ENCODE measurements around the gene WDR49.
A peak's percentile ranks its signal among the peaks of the same experiment; 100 is the strongest.

Gene WDR49

DNA sequence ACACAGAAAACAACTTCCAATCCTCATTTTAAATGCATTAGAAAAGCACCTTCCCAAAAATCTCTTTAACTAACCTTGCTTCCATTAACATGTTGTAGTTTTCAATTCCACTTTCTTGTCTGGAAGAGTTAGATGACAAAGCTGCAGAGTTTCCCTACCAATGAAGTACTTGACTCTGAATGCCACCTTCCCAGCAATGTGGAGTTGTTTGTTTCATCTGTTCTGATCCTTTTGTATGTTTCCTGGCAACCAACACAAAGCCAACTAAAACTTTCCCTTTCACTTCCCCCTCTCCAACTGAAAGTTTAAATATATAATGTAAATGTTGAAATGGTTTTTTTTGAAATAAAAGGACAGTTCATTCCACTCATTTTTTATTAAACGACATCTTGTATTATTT lies at the start of gene WDR49:
Gene WDR49 (minus strand): TSS at position 183 of the 400 bp plus-strand sequence. CDS start 517 bp downstream, outside the sequence.
- DNase-seq (ENCODE audit: low spot score): no peak

DNA sequence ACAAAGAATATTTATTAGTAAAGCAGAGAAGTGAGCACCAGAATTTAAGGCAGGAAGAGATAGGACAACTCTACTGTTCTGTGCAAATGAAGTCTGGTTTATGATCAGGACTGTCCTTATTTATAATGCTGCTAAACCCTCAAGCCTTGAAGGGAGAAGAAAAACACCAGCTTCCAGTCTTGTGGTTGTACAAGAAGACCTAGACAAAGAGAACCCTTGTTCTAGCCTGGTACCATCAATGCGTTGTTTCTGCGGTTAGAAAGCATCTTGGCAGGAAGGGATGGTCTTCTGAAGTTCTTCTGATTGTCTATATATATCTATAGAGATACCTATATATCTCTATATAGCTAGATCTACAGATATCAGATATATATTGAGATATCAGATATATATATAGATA lies 47.2 kb upstream of the WDR49 start:
- DNase-seq (ENCODE audit: low spot score): no peak

DNA sequence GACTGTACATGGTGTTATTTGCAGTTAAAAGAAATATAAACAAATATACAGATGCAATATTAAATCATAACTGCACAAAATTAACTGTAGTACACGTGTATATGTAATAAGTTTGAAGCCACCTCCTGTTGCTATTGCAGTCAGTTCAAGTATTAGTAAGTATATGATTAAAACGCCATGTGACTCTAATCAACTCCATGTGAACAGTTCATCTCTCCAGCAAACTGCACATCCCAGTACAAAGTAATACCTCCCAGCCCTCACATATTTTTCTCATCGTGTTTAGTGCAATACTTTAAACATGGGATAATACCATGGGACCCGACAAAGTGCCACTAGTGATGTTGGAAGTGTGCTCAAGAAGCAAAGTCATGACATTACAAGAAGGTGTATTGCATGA lies 46.3 kb upstream of the WDR49 start:
- DNase-seq (ENCODE audit: low spot score): no peak

DNA sequence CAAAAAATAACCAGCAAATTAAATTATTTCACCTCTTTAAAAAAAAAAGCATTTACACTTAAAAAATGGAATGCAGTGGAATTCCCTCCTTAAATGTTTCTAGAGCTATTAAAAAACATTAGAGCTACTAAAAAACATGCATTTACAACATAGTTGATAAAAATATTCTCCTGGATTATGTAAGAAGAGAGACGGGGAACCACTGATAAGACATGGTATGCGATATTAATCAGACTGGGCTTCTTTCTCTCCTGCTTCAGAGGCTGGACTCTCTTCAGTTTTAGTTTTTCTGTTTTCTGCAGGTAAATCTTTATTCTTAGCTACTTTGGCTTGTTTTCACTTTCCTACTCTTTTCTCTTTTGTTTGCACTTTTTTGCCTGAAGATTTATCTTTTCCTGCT lies 40.4 kb upstream of the WDR49 start:
- DNase-seq (ENCODE audit: low spot score): no peak

DNA sequence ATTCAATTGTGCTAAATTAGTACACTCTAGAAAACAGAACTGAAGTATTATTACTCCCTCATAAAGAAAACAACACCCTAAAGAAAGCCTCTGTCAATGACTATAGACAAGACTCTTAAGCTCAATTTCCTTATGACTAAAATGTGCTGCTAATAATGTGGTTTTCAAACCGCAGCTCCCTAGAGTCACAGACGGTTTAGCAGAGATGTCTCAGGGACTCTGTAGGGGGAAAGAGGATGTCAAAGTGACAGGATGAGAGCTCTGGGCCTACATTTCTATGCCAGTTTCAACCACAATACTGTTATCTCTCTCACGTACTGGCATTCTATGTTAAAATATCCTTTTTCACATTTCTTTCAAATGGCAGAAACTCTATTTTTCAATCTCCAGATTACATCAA lies 37.6 kb upstream of the WDR49 start:
- no peak for DNase-seq (ENCODE audit: low spot score)

DNA sequence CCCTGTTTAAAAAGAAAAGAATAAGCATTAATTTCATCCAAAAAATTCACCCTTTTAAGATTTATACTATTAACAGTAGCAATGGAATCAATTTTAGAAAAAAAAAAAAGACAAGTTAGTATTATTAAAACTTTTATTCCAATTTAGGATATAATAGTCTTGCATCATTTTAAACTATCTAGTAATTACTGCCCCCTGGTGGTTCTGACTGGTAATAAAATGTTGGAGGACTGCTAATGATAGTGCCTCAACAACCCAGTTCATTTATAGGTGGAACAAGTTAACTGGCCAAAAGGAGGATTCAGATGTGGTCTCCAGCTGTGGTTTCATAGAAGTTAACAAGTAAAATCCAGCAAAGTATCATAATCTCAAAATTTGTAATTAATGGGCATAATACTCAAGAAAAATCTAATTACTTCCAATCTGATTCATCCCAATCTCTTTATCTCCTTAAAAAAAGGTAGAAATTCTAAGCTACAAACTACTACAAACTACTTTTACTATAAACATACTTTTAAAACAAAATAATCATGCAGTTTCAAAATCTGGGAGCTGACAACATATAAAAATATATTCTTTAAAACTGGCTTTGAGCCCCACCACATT lies 30.7 kb upstream of the WDR49 start:
- DNase-seq (ENCODE audit: low spot score): peak; percentile 65

DNA sequence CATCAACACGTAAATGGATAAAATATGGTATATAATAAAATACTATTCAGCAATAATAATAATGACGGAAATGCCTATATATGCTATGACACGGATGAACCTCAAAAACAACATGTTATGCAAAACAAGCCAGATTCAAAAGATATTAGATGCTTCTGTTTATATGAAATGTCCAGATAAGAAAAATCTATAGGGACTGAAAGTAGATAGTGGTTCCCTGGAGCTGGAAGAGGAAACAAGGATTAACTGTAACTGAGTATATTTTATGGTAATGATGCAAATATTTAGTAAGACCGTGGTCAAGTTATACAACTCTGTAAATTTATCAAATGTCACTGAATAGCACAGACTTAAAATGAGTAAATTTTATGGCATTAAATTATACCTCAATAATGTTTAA lies 25.8 kb upstream of the WDR49 start:
- no peak for DNase-seq (ENCODE audit: low spot score)

DNA sequence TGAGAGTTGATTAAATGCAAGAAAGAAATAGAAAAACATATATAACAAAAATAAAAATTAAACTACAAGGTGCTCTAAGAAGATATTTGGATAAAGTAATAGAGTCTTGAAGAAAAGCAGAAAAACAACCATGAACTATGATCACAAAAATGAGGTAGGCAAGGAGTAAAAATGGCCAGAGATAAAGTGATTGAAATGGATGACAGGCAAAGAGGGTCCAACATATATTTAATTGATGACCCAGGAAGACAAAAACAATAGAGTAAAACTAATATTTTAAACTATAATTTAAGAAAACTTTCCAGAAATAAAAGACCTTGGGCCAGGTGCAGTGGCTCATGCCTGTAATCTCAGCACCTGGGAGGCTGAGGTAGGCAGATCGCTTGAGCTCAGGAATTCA lies 22.1 kb upstream of the WDR49 start:
- no peak for DNase-seq (ENCODE audit: low spot score)

DNA sequence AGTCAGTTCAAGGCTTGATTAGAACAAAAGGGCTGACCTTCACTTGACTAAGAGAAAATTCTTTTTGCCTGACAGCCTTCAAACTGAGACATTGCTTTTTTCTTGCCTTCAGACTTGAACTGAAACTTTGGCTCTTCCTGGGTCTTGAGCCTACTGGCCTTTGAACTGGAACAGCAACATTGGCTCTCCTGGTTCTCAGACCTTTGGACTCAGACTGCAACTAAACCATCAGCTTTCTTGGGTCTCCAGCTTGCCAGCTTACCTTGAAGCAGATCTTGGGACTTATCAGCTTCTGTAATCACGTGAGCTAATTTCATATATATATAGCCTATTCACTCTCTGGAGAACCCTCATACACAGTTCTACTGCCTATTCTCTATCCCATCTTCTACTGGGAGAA lies 19.5 kb upstream of the WDR49 start:
- DNase-seq (ENCODE audit: low spot score): no peak

DNA sequence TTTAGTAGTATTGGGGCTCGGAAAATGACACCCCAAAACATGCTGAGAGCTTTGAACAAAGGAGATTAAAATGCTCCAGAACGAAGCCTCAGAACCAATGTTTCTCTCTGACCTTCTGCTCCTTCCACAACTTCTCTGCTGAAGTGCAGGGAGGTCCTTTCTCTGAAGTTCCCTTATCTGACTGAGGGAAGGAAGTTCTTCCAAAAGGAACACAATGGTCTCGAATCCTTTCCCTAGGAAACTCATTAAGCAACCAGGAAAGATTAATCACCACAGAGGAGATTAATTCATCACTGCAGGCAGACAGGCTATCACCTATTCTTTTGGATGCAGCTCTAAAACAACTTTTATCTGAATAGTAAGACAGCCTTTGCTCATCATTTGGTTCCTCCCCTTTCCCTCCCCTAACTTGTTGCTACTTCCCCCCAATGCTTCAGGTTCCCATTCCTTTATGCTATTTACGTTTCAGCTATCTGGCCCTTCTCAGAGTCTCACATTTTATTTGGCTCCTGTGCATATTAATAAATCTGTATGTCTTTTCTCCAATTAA lies 18.2 kb upstream of the WDR49 start:
- peak; percentile 26 for DNase-seq (ENCODE audit: low spot score)

DNA sequence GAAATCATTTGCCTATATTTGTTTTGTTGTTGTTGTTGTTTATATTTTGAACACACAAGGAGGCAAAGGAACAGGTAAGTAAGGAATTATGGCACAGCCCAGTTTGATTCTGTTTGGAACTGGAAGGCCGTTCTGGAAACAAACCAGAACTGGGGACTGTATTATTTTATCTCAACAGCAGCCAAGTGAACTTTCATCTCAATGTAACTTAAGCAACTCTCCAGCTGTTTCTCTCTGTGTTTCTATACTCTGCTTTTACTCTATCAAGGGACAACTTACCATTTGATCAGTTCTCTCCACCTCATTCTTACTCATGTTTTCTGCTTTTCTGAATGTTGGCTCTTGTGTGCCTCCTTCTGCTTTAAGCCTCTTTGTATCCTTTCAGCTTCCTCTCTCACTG lies 16.0 kb upstream of the WDR49 start:
- no peak for DNase-seq (ENCODE audit: low spot score)

DNA sequence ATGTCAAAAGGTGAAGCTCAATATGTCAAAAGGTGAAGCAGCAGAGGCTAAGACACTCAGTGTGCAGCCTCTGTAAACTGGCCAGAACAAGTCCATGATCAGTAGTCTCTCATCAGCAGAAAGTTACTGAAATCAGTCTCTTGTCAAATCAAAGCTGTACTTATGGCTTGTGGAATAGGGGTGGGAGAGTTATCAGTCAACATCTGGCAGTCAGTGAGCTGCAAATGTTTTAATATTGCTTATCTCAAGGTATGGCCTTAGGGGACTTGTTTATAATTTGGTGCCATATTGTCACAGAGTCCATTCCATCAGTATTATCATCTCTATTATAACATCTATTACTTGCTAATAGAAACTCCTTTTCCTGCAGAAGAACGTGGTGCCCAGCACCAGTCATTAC lies 14.9 kb upstream of the WDR49 start:
- DNase-seq (ENCODE audit: low spot score): no peak

DNA sequence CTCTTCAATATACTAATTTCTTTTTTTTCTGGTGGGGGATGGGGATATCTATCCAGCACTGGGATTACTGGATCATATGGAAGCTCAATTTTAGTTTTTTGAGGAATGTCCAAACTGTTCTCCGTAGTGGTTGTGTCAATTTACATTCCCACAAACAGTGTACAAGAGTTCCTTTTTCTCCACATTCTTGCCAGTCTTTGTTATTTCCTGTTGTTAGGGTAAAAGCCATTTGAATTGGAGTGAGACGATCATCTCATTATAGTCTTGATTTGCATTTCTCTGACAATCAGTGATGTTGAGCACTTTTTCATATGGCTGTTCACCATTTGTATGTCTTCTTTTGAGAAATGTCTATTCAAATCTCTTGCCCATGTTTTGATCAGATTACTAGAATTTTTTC lies 12.8 kb upstream of the WDR49 start:
- DNase-seq (ENCODE audit: low spot score): no peak

DNA sequence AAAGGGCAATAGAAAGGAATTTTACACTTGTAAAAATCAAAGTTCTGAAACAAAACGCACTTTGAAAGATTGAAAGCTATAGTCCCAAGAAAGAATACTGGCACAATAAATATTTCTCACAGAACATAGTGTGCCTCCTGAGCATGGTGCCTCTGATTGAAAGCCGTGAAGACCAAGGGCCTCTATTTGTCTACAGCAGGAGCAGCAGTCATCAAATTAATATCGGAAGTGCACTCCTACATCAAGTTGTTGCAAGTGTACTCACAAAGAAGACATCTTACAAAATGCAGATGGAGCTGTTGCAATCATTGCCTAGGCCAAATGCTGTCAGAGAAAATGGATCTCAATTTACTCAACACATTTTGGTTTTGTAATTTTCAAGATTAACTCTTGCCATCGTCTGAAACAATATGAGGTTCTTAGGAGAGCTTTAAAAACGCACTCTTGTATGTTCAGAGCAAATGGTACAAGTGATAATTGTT lies 9.2 kb upstream of the WDR49 start:
- DNase-seq (ENCODE audit: low spot score): no peak

DNA sequence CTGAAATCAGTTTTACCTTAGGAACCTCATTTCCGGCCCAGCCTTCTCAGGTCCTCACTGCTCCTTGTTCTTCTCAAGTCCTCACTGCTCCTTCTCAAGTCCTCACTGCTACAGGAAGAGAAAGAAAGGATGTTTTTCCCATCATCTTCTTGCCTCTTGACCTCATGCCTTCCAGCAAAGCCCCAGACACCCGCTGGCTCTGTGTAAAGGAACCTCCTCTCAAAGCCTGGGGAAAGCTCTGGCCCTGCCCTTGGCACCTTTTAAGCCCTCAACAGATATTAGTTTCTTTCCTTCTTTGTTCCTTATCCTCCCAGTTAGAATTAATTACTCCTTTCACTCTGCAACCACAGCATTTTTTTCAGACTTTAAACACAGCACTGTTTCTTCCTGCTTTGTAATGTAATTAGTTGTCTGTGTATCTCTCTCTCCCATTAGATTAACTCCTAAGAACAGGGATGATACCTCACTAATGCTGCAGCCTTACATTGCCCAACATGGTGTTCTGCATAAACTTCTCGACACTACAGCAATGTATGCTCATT lies 4.0 kb upstream of the WDR49 start:
- no peak for DNase-seq (ENCODE audit: low spot score)

DNA sequence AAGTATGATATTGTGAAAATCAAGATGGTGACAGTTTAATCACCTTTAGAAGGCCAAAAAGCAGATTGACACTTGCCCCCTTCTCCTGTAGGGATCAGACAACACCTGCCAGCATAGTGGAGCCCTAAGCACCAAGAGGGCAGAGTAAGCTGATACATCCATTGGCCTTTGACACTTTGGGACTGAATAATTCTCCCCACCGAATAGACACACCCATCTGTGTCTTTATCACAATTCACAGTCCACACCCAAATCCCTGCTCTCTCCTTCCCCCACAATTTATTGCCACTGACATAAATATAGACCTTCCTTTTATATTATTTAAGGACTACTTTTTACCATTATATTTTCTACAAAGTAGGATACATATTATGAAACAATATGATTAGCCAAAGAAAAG lies 3.1 kb upstream of the WDR49 start:
- no peak for DNase-seq (ENCODE audit: low spot score)

DNA sequence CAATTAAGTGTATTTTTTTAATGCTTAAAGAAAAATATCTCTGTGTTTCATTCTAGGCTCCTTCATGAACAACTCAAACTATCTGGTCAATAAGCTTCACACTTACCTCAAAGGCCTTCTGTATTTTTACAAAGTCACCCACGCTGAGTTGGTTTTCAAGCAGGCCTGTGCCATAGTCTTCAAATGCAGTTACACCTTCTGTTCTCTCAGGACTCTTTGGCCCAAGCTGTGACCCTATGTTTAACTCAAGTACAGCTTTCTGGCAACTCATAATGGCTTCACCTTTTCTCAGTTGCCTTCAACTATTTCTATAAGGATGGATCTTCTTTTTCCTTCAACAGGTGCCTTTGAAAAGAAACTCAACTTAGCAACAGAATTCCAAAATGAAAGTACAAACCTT lies 587 bp downstream of the WDR49 start:
- DNase-seq (ENCODE audit: low spot score): no peak

DNA sequence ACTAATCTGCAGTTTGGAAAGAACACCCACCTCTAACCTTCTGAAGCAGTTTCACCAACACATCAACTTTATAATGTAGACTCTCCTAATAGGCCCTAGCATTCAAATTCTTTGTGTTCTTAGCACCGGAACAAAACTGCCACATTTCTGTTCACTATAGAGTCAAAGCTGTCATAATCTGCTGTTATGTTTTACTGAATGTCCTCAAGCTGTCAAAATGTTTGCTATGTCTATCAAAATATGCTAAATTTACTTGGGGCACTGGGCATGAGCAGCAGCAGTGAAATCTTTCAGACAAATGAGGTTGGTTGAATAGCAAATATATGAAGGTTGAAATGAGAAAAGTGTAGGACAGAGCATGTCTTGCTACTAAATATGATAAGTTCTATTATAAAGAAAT lies 1.9 kb downstream of the WDR49 start:
- no peak for DNase-seq (ENCODE audit: low spot score)

DNA sequence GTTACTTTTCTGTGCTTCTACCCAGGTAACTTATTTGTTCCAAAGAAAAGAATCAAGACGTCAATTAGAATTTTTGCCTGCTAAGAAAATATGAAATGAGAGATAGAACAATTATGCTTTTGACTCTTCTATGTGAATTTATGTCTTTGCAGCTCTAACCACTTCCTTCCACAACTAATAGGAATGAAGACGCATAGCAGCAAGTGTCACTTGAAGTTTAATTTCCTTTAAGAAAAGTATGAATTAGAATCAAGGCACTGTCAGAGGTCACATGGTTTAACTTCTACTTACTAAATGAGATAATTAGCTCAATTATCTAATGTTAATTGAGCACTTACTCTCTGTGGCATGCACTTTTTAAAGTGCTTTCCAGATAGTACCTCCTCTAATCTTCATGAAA lies 3.3 kb downstream of the WDR49 start:
- DNase-seq (ENCODE audit: low spot score): no peak

DNA sequence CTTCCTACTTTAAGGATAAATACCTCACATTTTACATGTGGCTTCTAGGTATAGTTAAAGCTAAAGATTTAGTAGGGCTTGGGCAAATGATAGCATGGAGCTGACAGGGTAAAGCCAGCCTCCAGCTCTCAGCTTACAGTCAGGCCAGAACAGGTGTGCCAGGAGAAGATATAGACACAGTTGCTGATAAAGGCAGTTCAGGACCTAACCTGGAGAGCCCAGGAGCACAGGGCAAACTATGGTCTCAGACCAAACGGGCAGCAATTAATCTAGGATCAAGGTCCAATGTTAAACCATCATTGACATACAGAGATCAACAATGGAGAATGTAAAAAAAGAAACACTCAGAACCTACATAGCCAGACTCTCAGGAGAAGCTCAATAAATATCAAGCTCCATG lies 4.0 kb downstream of the WDR49 start:
- DNase-seq (ENCODE audit: low spot score): no peak

DNA sequence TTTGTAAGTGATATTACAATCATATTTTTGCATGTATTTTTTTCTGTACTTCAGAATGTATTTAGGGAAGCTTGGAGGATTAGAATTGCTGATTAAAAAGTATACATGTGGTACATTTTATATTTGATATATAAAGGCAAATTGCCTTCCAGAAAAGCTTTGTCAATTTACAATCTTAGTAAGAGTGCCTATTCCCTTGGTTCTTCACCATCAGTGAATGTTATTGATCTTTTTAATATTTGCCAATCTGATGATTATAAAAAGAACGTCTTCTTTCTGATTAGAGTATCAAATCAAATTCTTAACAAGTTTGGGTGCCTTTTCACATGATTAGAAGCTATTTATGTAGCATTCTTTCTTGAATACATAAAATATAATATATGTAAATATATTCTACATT lies 9.1 kb downstream of the WDR49 start:
- no peak for DNase-seq (ENCODE audit: low spot score)

DNA sequence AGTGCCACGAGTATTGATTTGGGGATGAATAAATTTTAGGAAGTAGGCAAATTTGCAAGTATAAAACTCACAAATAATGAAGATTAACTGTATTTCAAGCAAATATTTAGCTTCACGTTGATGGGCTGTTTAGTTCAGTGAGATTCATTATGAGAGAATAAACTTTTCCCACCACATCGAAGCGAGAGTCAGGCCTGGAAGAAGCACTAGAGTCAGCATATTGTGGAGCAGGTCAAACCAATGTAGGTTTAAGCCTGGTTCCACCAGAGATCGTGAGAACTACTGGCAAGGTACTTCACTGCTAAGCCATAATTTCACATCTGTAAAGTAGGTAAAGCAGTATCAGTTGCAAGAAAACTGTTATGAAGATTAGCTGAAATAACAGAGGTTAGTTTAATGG lies 22.3 kb downstream of the WDR49 start:
- no peak for DNase-seq (ENCODE audit: low spot score)

DNA sequence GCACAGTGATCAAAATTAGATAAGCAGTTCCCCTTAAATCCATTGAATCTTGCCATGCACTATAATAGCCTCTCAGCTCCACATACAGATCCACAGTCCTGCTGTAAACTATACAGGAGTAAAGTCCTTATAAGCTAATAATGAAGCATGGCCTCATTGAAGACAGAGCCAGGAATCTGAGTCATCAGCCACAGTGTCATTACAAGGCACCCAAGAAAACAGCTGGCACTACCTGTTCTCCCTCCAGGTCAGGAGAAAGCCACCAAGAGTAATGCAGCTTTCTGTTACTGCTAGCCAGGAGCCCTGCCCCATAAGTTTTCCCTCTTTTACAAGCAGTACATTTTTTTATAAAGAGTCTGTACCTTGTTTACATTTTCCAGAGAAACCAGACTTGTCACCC lies 27.3 kb downstream of the WDR49 start:
- DNase-seq (ENCODE audit: low spot score): no peak

DNA sequence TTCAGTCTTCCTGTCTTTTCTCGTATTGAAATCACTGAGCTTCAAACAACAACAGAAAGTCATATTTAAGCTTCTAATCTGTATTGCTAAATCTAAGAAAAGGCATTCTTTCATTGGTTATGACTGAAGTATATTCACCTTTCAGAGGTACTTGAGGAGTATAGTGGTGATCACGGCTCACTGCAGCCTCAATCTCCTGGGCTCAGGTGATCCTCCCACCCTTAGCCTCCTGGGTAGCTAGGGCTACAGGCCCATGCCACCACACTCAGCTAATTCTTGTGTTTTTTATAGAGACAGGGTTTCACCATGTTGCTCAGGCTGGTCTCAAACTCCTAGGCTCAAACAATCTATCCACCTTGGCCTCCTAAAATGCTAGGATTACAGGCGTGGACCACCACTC lies 38.7 kb downstream of the WDR49 start:
- DNase-seq (ENCODE audit: low spot score): no peak

All from kidney capillary endothelial cell (primary cell).